HG02981 (cell line): ENCODE measurements around the gene CYTIP.
"Not testable (repeated sequence)": the region's sequence is repeated elsewhere in the genome, so short reads cannot be mapped to it uniquely, and the experiment has no call there.

Source experiments
- ATAC-seq: cut with Tn5 transposase; IDR thresholded peaks from one replicate; pipeline ENCODE4 v1.9.1; 2021; ENCODE audit warnings: mild to moderate bottlenecking, moderate library complexity; ENCODE audit not compliant: unreplicated experiment

The CYTIP gene

GRCh38 chr2:157427003-157427921 lies 16.6 kb downstream of the CYTIP start:
- no peak for ATAC-seq

- no peak for ATAC-seq
Observed at GRCh38 chr2:157426477-157426994, 17.4 kb downstream of the CYTIP start.

- ATAC-seq, result no peak
Observed at GRCh38 chr2:157424374-157424773, 19.5 kb downstream of the CYTIP start.

GRCh38 chr2:157421964-157422363 lies 21.9 kb downstream of the CYTIP start:
- ATAC-seq, result no peak

- no peak for ATAC-seq
Observed at GRCh38 chr2:157421331-157421944, 22.5 kb downstream of the CYTIP start.

GRCh38 chr2:157420771-157421323 lies 23.0 kb downstream of the CYTIP start:
- ATAC-seq, result peak; percentile 64

- no peak for ATAC-seq
Observed at GRCh38 chr2:157419031-157419575, 24.8 kb downstream of the CYTIP start.

GRCh38 chr2:157418239-157418641 lies 25.6 kb downstream of the CYTIP start:
- no peak for ATAC-seq

GRCh38 chr2:157415591-157416101 lies 28.2 kb downstream of the CYTIP start:
- ATAC-seq, result no peak

GRCh38 chr2:157414050-157414449 lies 29.8 kb downstream of the CYTIP start:
- ATAC-seq, result peak; percentile 22

- peak; percentile 89 for ATAC-seq
Observed at GRCh38 chr2:157413326-157414035, 30.4 kb downstream of the CYTIP start.

- ATAC-seq, result no peak
Observed at GRCh38 chr2:157411624-157412336, 32.1 kb downstream of the CYTIP start.

GRCh38 chr2:157405398-157405797 lies 38.5 kb downstream of the CYTIP start:
- not testable (repeated sequence) for ATAC-seq

- peak; percentile 99 for ATAC-seq
Observed at GRCh38 chr2:157404363-157404762, 39.5 kb downstream of the CYTIP start.

GRCh38 chr2:157402801-157403485 lies 40.9 kb downstream of the CYTIP start:
- not testable (repeated sequence) for ATAC-seq

- ATAC-seq, result no peak
Observed at GRCh38 chr2:157395811-157396210, 48.1 kb downstream of the CYTIP start.

GRCh38 chr2:157394928-157395327 lies 49.0 kb downstream of the CYTIP start:
- ATAC-seq, result no peak

GRCh38 chr2:157393348-157393747 lies 50.5 kb downstream of the CYTIP start:
- ATAC-seq, result no peak

GRCh38 chr2:157388827-157389226 lies 55.1 kb downstream of the CYTIP start:
- ATAC-seq, result no peak
